GM23338 (cell line): Measurements from ENCODE around the gene SLC5A2. TPM values are rescaled to one million over a fixed set of nuclear protein-coding genes. Genes with fewer than 3 reads are reported as not detected.
"Not testable (repeated sequence)": the region's sequence is repeated elsewhere in the genome, so short reads cannot be mapped to it uniquely, and the experiment has no call there.

Experiments used
- ATAC-seq: fragments of 200-7000 bp; cut with Tn5 transposase; 3 replicates; pipeline ENCODE4 v1.9.1; 2020
- DNase-seq: peaks from one replicate; pipeline ENCODE4 v3.0.0-alpha.2; 2015; ENCODE audit warnings: low spot score
- H2AFZ ChIP-seq: fragments of 200-600 bp; sonication (generic); 2 replicates; pipeline ENCODE4 v1.8.0; 2016; ENCODE audit warnings: antibody characterized with exemption, mild to moderate bottlenecking, moderate library complexity
- H3F3A ChIP-seq: fragments of 200-600 bp; sonication (generic); replicated peaks from 2 replicates; pipeline ENCODE4 v1.8.0; 2017; ENCODE audit warnings: antibody characterized with exemption, mixed run types, low read depth
- H3K27ac ChIP-seq: fragments of 200-600 bp; sonication (generic); 2 replicates; pipeline ENCODE4 v1.6.1; 2016; ENCODE audit warnings: low read depth
- H3K27me3 ChIP-seq: fragments of 200-600 bp; sonication (generic); 2 replicates; pipeline ENCODE4 v1.8.0; 2016; ENCODE audit warnings: mild to moderate bottlenecking, mixed run types, moderate library complexity; ENCODE audit not compliant: insufficient read depth
- H3K36me3 ChIP-seq: fragments of 200-600 bp; sonication (generic); 2 replicates; pipeline ENCODE4 v1.8.0; 2016; ENCODE audit warnings: mild to moderate bottlenecking; ENCODE audit not compliant: insufficient read depth
- H3K4me1 ChIP-seq: fragments of 200-600 bp; sonication (generic); 2 replicates; pipeline ENCODE4 v1.8.0; 2016; ENCODE audit warnings: mild to moderate bottlenecking, moderate library complexity; ENCODE audit not compliant: insufficient read depth
- H3K4me2 ChIP-seq: fragments of 200-600 bp; sonication (generic); 2 replicates; pipeline ENCODE4 v1.7.1; 2017; ENCODE audit warnings: mixed run types
- H3K4me3 ChIP-seq: fragments of 200-600 bp; sonication (generic); 2 replicates; pipeline ENCODE4 v1.6.1; 2016; ENCODE audit warnings: mixed run types
- H3K79me2 ChIP-seq: fragments of 200-600 bp; sonication (generic); replicated peaks from 2 replicates; pipeline ENCODE4 v1.8.0; 2017; ENCODE audit warnings: mild to moderate bottlenecking; ENCODE audit not compliant: insufficient read depth
- H3K9me2 ChIP-seq: fragments of 200-600 bp; sonication (generic); 2 replicates; pipeline ENCODE4 v1.8.0; 2017; ENCODE audit not compliant: insufficient read depth
- H4K20me1 ChIP-seq: fragments of 200-600 bp; sonication (generic); replicated peaks from 2 replicates; pipeline ENCODE4 v1.8.0; 2017; ENCODE audit warnings: mild to moderate bottlenecking; ENCODE audit not compliant: insufficient read depth
- H3K27ac Mint-ChIP-seq: 2 replicates; pipeline ENCODE4 v1.8.0; 2020; ENCODE audit warnings: inconsistent platforms, mild to moderate bottlenecking, moderate library complexity, mixed read lengths
- H3K27me3 Mint-ChIP-seq: 3 replicates; pipeline ENCODE4 v1.8.0; 2022; ENCODE audit warnings: low read depth, mild to moderate bottlenecking, moderate library complexity, mixed read lengths, inconsistent platforms; ENCODE audit not compliant: insufficient read depth, poor library complexity
- H3K36me3 Mint-ChIP-seq: 3 replicates; pipeline ENCODE4 v1.8.0; 2021; ENCODE audit warnings: low read depth, mild to moderate bottlenecking, inconsistent platforms, moderate library complexity, mixed read lengths
- H3K4me1 Mint-ChIP-seq: 3 replicates; pipeline ENCODE4 v1.8.0; 2020; ENCODE audit warnings: mild to moderate bottlenecking, inconsistent platforms, mixed read lengths
- H3K4me3 Mint-ChIP-seq: 3 replicates; pipeline ENCODE4 v1.8.0; 2021; ENCODE audit warnings: moderate library complexity, mild to moderate bottlenecking, inconsistent platforms, mixed read lengths
- H3K9me3 Mint-ChIP-seq: 3 replicates; pipeline ENCODE4 v1.8.0; 2020; ENCODE audit warnings: moderate library complexity, mild to moderate bottlenecking, inconsistent platforms, mixed read lengths
- CREB1 ChIP-seq: fragments of 250-450 bp; sonication (Bioruptor Pico); IDR thresholded peaks from 2 replicates; pipeline ENCODE4 v1.5.0; 2020; ENCODE audit warnings: low read depth, mild to moderate bottlenecking, moderate library complexity
- CTCF ChIP-seq, 2 experiments: fragments of 200-600 bp in 1 of 2; sonication (generic) in 1 of 2; conservative IDR thresholded peaks; 2 replicates each; pipeline versions ENCODE4 v1.5.1 to v1.6.1; 2016 to 2017; ENCODE audit warnings: antibody characterized with exemption in 2 of 2, low read depth in 2 of 2, mild to moderate bottlenecking in 2 of 2, moderate library complexity in 1 of 2
- EZH2 ChIP-seq: fragments of 200-600 bp; sonication (generic); IDR thresholded peaks from one replicate; pipeline ENCODE4 v1.8.0; 2017; ENCODE audit warnings: antibody characterized with exemption, mild to moderate bottlenecking, low read depth; ENCODE audit not compliant: unreplicated experiment
- NANOG ChIP-seq: IDR thresholded peaks from 2 replicates; pipeline ENCODE4 v1.6.1; 2016; ENCODE audit warnings: antibody characterized with exemption, borderline replicate concordance
- POLR2AphosphoS5 ChIP-seq: IDR thresholded peaks from 2 replicates; pipeline ENCODE4 v1.6.1; 2016; ENCODE audit warnings: antibody characterized with exemption, low read depth
- REST ChIP-seq: IDR thresholded peaks from one replicate; pipeline ENCODE4 v1.6.1; 2018; ENCODE audit warnings: antibody characterized with exemption; ENCODE audit not compliant: unreplicated experiment
- STAT1 ChIP-seq: IDR thresholded peaks from one replicate; pipeline ENCODE4 v1.6.1; 2016; ENCODE audit warnings: antibody characterized with exemption; ENCODE audit not compliant: unreplicated experiment
- ZNF331 ChIP-seq: fragments of 250-450 bp; sonication (Bioruptor Pico); IDR thresholded peaks from 2 replicates; pipeline ENCODE4 v1.5.0; 2020; ENCODE audit warnings: low read depth, mild to moderate bottlenecking, moderate library complexity
- ZNF462 ChIP-seq: fragments of 250-450 bp; sonication (Bioruptor Pico); IDR thresholded peaks from 2 replicates; pipeline ENCODE4 v1.5.0; 2020; ENCODE audit warnings: mild to moderate bottlenecking, moderate library complexity
- polyA plus RNA-seq: library from polyadenylated mRNA; unstranded; fragments of >200 nt; fragmentation: Nextera tagmentation; extraction: Ambion mirVana; gene quantifications from 2 replicates; pipeline ENCODE4 v1.2.1, GENCODE V29; 2016
- total RNA-seq: library from RNA; depleted of rRNA; stranded (reverse); fragments of >200 nt; shearing (Covaris generic); gene quantifications from 2 replicates; pipeline ENCODE4 v1.2.3, GENCODE V29; 2014

SLC5A2 gene
- total and polyA plus RNA-seq, 2 experiments from 2014 or later: 0.76 to 3.6 TPM

- H3K9me3 Mint-ChIP-seq, DNase-seq, H3K27me3 Mint-ChIP-seq, ATAC-seq, H4K20me1 ChIP-seq, H3K4me2 ChIP-seq, H3K27ac ChIP-seq, H3F3A ChIP-seq, H2AFZ ChIP-seq, H3K4me3 Mint-ChIP-seq, H3K9me2 ChIP-seq, H3K27ac Mint-ChIP-seq, H3K4me1 Mint-ChIP-seq, H3K27me3 ChIP-seq, H3K4me3 ChIP-seq, H3K79me2 ChIP-seq, H3K36me3 ChIP-seq, H3K4me1 ChIP-seq, H3K36me3 Mint-ChIP-seq: not testable (repeated sequence)
Observed at GRCh38 chr16:31445931-31446330, 37.0 kb upstream of the SLC5A2 start.

- no peak overlapping the region for H2AFZ ChIP-seq
- no peak overlapping the region for H3K27ac ChIP-seq
- H3K79me2 ChIP-seq: peaks cover 9% of the 10 kb centered on the region; the same call in 1 of the 2 replicates
- no peaks in the 10 kb centered on the region for H3K9me2 ChIP-seq
- TF ChIP-seq REST: no peak
- no peak for TF ChIP-seq ZNF331 (CRISPR knock-in tag)
- TF ChIP-seq POLR2AphosphoS5: no peak
- no peak for TF ChIP-seq EZH2
- no peak for TF ChIP-seq NANOG
- TF ChIP-seq CREB1 (CRISPR knock-in tag): no peak
- TF ChIP-seq STAT1: no peak
- no peak for TF ChIP-seq ZNF462 (CRISPR knock-in tag)
- TF ChIP-seq CTCF (conservative IDR thresholded peaks at IDR 0.05; ENCODE audit: low read depth in 2 of 2): no peak
- ATAC-seq (no peak), DNase-seq (no peak)
- no peak overlapping the region for H3K4me3 Mint-ChIP-seq
- peaks cover 4% of the 10 kb centered on the region for H4K20me1 ChIP-seq
- H3K27me3 ChIP-seq: no peaks in the 10 kb centered on the region
- H3K4me2 ChIP-seq: no peak overlapping the region
- H3K27ac Mint-ChIP-seq: no peak overlapping the region
- H3K4me1 ChIP-seq: peaks cover 31% of the 10 kb centered on the region
- H3K36me3 Mint-ChIP-seq: peaks cover 8% of the 10 kb centered on the region; the same call in 2 of the 3 replicates
- H3K36me3 ChIP-seq: no peaks in the 10 kb centered on the region
- peaks cover 41% of the 10 kb centered on the region for H3K4me1 Mint-ChIP-seq
- peaks cover 13% of the 10 kb centered on the region for H3K27me3 Mint-ChIP-seq
- peaks cover 5% of the 10 kb centered on the region; the same call in 1 of the 2 replicates for H3F3A ChIP-seq
- H3K4me3 ChIP-seq: no peak overlapping the region
- H3K9me3 Mint-ChIP-seq: no peaks in the 10 kb centered on the region
Observed at GRCh38 chr16:31451201-31451600, 31.7 kb upstream of the SLC5A2 start.
